H1 (cell line): ENCODE data around the gene TEN1.

ENCODE experiments used
- BACH1 ChIP-seq: IDR thresholded peaks from 2 replicates; pipeline ENCODE4 v1.6.1; 2012; ENCODE audit warnings: low read length, improper control_type of control experiment
- POLR2A ChIP-seq, 2 experiments: IDR thresholded peaks; 1 replicate in 1 of 2; 2 replicates in 1 of 2; pipeline ENCODE4 v1.6.1; 2011; ENCODE audit warnings: low read depth in 2 of 2, low read length in 2 of 2, mild to moderate bottlenecking in 2 of 2; ENCODE audit errors: control extremely low read depth in 1 of 2
- RAD21 ChIP-seq, 2 experiments: IDR thresholded peaks in 1 of 2; conservative IDR thresholded peaks in 1 of 2; 2 replicates each; pipeline ENCODE4 v1.6.1; 2011; ENCODE audit warnings: low read depth in 2 of 2, low read length in 2 of 2, improper control_type of control experiment in 1 of 2, inconsistent platforms in 1 of 2, mild to moderate bottlenecking in 1 of 2, moderate library complexity in 1 of 2
- TEAD4 ChIP-seq: IDR thresholded peaks from 2 replicates; pipeline ENCODE4 v1.6.1; 2012; ENCODE audit warnings: low read depth, low read length, inconsistent platforms, mixed read lengths
- YY1 ChIP-seq: IDR thresholded peaks from 2 replicates; pipeline ENCODE4 v1.6.1; 2011; ENCODE audit warnings: low read depth, mild to moderate bottlenecking, low read length
- TF ChIP-seq, protein P1 (sequence below), 3 experiments: IDR thresholded peaks; 1 replicate in 2 of 3; 2 replicates in 1 of 3; pipeline versions ENCODE4 v1.5.1 to v1.6.1; 2011; ENCODE audit warnings: low read length in 3 of 3, mild to moderate bottlenecking in 3 of 3, inconsistent platforms in 2 of 3, low read depth in 1 of 3, moderate library complexity in 1 of 3; ENCODE audit not compliant: insufficient read depth in 1 of 3; ENCODE audit errors: control extremely low read depth in 1 of 3

DNA sequence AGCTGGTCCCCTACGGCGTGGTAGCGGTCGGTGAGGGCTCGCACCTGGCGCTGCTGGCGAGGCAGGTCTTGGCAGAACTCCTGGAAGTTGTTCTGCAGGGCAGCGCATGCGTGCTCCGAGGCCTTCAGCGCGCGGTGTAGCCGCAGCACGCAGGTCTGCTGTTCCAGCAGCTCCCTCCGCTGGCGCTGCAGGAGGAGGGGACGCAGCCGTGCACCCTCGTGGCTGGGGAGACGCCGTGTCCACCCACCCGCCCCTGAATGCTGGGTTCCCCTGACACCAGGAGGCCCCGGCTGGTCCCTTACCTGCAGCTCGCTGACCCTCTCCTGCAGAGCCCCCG is 35.9 kb downstream of the TEN1 start:
- TF ChIP-seq TEAD4 (no peak), POLR2A (IDR thresholded peaks at IDR 0.05; ENCODE audit: control extremely low read depth in 1 of 2, low read depth in 2 of 2, low read length in 2 of 2) (no peak), YY1 (no peak), BACH1 (no peak), RAD21 (IDR thresholded peaks at IDR 0.05 in 1 of 2, conservative IDR thresholded peaks at IDR 0.05 in 1 of 2; ENCODE audit: low read depth in 2 of 2, low read length in 2 of 2) (no peak)
- TF ChIP-seq, protein P1, sequence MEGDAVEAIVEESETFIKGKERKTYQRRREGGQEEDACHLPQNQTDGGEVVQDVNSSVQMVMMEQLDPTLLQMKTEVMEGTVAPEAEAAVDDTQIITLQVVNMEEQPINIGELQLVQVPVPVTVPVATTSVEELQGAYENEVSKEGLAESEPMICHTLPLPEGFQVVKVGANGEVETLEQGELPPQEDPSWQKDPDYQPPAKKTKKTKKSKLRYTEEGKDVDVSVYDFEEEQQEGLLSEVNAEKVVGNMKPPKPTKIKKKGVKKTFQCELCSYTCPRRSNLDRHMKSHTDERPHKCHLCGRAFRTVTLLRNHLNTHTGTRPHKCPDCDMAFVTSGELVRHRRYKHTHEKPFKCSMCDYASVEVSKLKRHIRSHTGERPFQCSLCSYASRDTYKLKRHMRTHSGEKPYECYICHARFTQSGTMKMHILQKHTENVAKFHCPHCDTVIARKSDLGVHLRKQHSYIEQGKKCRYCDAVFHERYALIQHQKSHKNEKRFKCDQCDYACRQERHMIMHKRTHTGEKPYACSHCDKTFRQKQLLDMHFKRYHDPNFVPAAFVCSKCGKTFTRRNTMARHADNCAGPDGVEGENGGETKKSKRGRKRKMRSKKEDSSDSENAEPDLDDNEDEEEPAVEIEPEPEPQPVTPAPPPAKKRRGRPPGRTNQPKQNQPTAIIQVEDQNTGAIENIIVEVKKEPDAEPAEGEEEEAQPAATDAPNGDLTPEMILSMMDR (IDR thresholded peaks at IDR 0.05; ENCODE audit: control extremely low read depth in 1 of 3, insufficient read depth in 1 of 3, low read depth in 1 of 3, low read length in 3 of 3) = no peak
